Esophagus muscularis mucosa (tissue), 4 donors: Measurements from ENCODE around the gene DACH1. TPM values are rescaled to one million over a fixed set of nuclear protein-coding genes. Genes with fewer than 3 reads are reported as not detected.

ENCODE experiments used
- DNase-seq: peaks from one replicate; pipeline ENCODE4 v3.0.0-alpha.2; 2017; ENCODE audit errors: extremely low spot score
- H3K27ac ChIP-seq, 4 donors: fragments of 200-600 bp; sonication (generic); replicated peaks in 1 of 4; 1 replicate in 3 of 4; 2 replicates in 1 of 4; pipeline ENCODE4 v1.5.1; 2016 to 2019; ENCODE audit warnings: mild to moderate bottlenecking in 1 of 4
- H3K27me3 ChIP-seq, 4 donors: fragments of 200-600 bp; sonication (generic); one replicate each; pipeline versions ENCODE4 v1.5.1 to v1.6.0; 2016 to 2019
- H3K36me3 ChIP-seq, 4 donors: fragments of 200-600 bp; sonication (generic); one replicate each; pipeline ENCODE4 v1.5.1; 2016 to 2019
- H3K4me1 ChIP-seq, 4 donors: fragments of 200-600 bp; sonication (generic); one replicate each; pipeline ENCODE4 v1.5.1; 2016 to 2019
- H3K4me3 ChIP-seq, 4 donors: fragments of 200-600 bp; sonication (generic); 1 replicate in 2 of 4; 2 replicates in 2 of 4; pipeline ENCODE4 v1.5.1; 2016 to 2019; ENCODE audit warnings: mild to moderate bottlenecking in 4 of 4, moderate library complexity in 1 of 4
- H3K9me3 ChIP-seq, 4 donors: fragments of 200-600 bp; sonication (generic); 1 replicate in 3 of 4; 2 replicates in 1 of 4; pipeline ENCODE4 v1.5.1; 2016 to 2019
- CTCF ChIP-seq, 3 experiments: fragments of 200-600 bp in 2 of 3; fragments of 450-650 bp in 1 of 3; sonication (generic) in 2 of 3; IDR thresholded peaks; one replicate each; pipeline ENCODE4 v1.5.1; 2017 to 2019; ENCODE audit warnings: antibody characterized with exemption in 3 of 3, mild to moderate bottlenecking in 2 of 3, moderate library complexity in 1 of 3
- EP300 ChIP-seq: sonication (generic); formaldehyde crosslinking; IDR thresholded peaks from one replicate; pipeline ENCODE4 v1.6.1; 2017; ENCODE audit warnings: antibody characterized with exemption
- POLR2A ChIP-seq: fragments of 450-650 bp; IDR thresholded peaks from one replicate; pipeline ENCODE4 v1.6.1; 2017; ENCODE audit warnings: antibody characterized with exemption, moderate library complexity, mild to moderate bottlenecking, low read depth
- POLR2AphosphoS5 ChIP-seq, 2 donors: sonication (generic); formaldehyde crosslinking; IDR thresholded peaks; one replicate each; pipeline ENCODE4 v1.6.1; 2017; ENCODE audit warnings: antibody characterized with exemption in 2 of 2
- WGBS: methylation state at CpG from one replicate; pipeline ENCODE4 v1.1.5; 2018; 5-methylcytosine and 5-hydroxymethylcytosine counted together
- intact Hi-C: fragments of 100-400 bp; cut with DNase I; formaldehyde crosslinking; loops from one replicate; pipeline ENCODE4 v1.15.1; 2023
- total RNA-seq, 4 donors: library from RNA; depleted of rRNA; stranded (reverse); fragments of >200 nt; gene quantifications; one replicate each; pipeline versions ENCODE4 v1.1.0 to v1.2.1, GENCODE V29; 2016

The DACH1 gene
- total RNA-seq, 4 donors from 2014 or later: 1.2 to 2.0 (median 1.5) TPM

- H3K9me3 ChIP-seq: no peaks in the 10 kb centered on the region
- intact Hi-C loops: no loop called here
- H3K4me1 ChIP-seq: no peaks in the 10 kb centered on the region
- no peaks in the 10 kb centered on the region for H3K27me3 ChIP-seq
- DNase-seq: no peak
- H3K27ac ChIP-seq: no peak overlapping the region
- 82% methylated on average over 1 of the region's 1 CpG for WGBS
- H3K4me3 ChIP-seq: no peak overlapping the region
- TF ChIP-seq POLR2AphosphoS5 (IDR thresholded peaks at IDR 0.05): no peak
- TF ChIP-seq POLR2A: no peak
- no peak for TF ChIP-seq EP300
- no peak for TF ChIP-seq CTCF (IDR thresholded peaks at IDR 0.05)
- H3K36me3 ChIP-seq: no peaks in the 10 kb centered on the region
Measured at GRCh38 chr13:71617265-71617664, 249.7 kb downstream of the DACH1 start.

GRCh38 chr13:71613066-71613745 is 253.8 kb downstream of the DACH1 start:
- intact Hi-C loops: no loop called here
- WGBS: 50% methylated on average over 6 of the region's 6 CpGs
- H3K36me3 ChIP-seq: no peaks in the 10 kb centered on the region

GRCh38 chr13:71611292-71611691 is 255.7 kb downstream of the DACH1 start:
- H3K27me3 ChIP-seq: no peaks in the 10 kb centered on the region
- no peak for TF ChIP-seq POLR2A
- TF ChIP-seq EP300: no peak
- no peak for TF ChIP-seq CTCF (IDR thresholded peaks at IDR 0.05)
- TF ChIP-seq POLR2AphosphoS5 (IDR thresholded peaks at IDR 0.05): no peak
- WGBS: 65% methylated on average over 3 of the region's 3 CpGs
- H3K27ac ChIP-seq: no peak overlapping the region
- intact Hi-C loops: no loop called here
- DNase-seq: no peak
- H3K4me3 ChIP-seq: no peak overlapping the region
- no peaks in the 10 kb centered on the region for H3K36me3 ChIP-seq
- H3K4me1 ChIP-seq: no peaks in the 10 kb centered on the region
- H3K9me3 ChIP-seq: no peaks in the 10 kb centered on the region

More at GRCh38 chr13:71613066-71613745, 253.8 kb downstream of the DACH1 start:
- Histone ChIP-seq H3K4me1 (no peaks in the 10 kb centered on the region), H3K27ac (no peak overlapping the region), H3K27me3 (no peaks in the 10 kb centered on the region), H3K9me3 (no peaks in the 10 kb centered on the region), H3K4me3 (no peak overlapping the region)
- TF ChIP-seq CTCF (IDR thresholded peaks at IDR 0.05) (no peak), POLR2AphosphoS5 (IDR thresholded peaks at IDR 0.05) (no peak), EP300 (no peak), POLR2A (no peak)
- no peak for DNase-seq

DNA sequence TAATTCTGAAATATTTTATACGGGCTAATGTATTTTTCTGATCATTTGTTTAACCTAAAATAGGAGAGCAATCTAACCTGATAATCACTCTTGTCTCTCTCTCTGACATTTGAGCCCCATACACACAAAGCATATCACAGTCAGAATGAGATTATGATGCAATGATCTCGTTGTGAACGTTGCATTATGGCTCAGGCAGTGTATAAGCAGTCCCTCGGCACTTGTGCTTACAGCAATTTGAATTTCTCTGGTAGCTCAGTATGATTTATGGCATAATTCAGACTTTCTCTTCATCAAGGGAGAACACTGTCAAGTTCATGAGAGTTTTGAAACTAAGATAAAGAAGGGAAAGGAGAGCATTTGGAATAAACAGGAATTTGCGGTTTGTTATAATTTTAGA is 256.1 kb downstream of the DACH1 start:
- H3K27ac ChIP-seq: no peak overlapping the region
- H3K4me1 ChIP-seq: no peaks in the 10 kb centered on the region
- 45% methylated on average over 5 of the region's 5 CpGs for WGBS
- DNase-seq: no peak
- intact Hi-C loops: no loop called here
- no peaks in the 10 kb centered on the region for H3K9me3 ChIP-seq
- no peak for TF ChIP-seq POLR2AphosphoS5 (IDR thresholded peaks at IDR 0.05)
- no peak for TF ChIP-seq EP300
- no peak for TF ChIP-seq POLR2A
- no peak for TF ChIP-seq CTCF (IDR thresholded peaks at IDR 0.05)
- H3K36me3 ChIP-seq: no peaks in the 10 kb centered on the region
- H3K4me3 ChIP-seq: no peak overlapping the region
- H3K27me3 ChIP-seq: no peaks in the 10 kb centered on the region

GRCh38 chr13:71609271-71609670 is 257.7 kb downstream of the DACH1 start:
- 93% methylated on average over 7 of the region's 7 CpGs for WGBS
- Histone ChIP-seq H3K4me1 (no peaks in the 10 kb centered on the region), H3K27me3 (no peaks in the 10 kb centered on the region), H3K36me3 (no peaks in the 10 kb centered on the region), H3K4me3 (no peak overlapping the region), H3K9me3 (no peaks in the 10 kb centered on the region), H3K27ac (no peak overlapping the region)
- TF ChIP-seq POLR2AphosphoS5 (IDR thresholded peaks at IDR 0.05): no peak
- no peak for TF ChIP-seq EP300
- no peak for TF ChIP-seq POLR2A
- TF ChIP-seq CTCF (IDR thresholded peaks at IDR 0.05): no peak
- intact Hi-C loops: no loop called here
- no peak for DNase-seq
